H9 (cell line): Measurements from ENCODE around the gene CEACAM16. TPM values are rescaled to one million over a fixed set of nuclear protein-coding genes. Genes with fewer than 3 reads are reported as not detected.

Experiments
- DNase-seq: peaks from one replicate; pipeline ENCODE4 v3.0.0-alpha.2; 2017
- H2AFZ ChIP-seq: one replicate; pipeline ENCODE4 v1.6.1; 2013; ENCODE audit warnings: mild to moderate bottlenecking, low read length, control low read depth, moderate library complexity
- H2AK5ac ChIP-seq: 2 replicates; pipeline ENCODE4 v1.6.1; 2013; ENCODE audit warnings: low read length, control low read depth, mixed read lengths; ENCODE audit not compliant: insufficient read length
- H2BK120ac ChIP-seq: one replicate; pipeline ENCODE4 v1.6.1; 2013; ENCODE audit warnings: low read depth, mild to moderate bottlenecking, low read length, control low read depth, inconsistent platforms; ENCODE audit not compliant: poor library complexity, severe bottlenecking
- H2BK12ac ChIP-seq: 2 replicates; pipeline ENCODE4 v1.6.1; 2013; ENCODE audit warnings: low read length, control low read depth, mixed read lengths, low read depth; ENCODE audit not compliant: insufficient read length
- H2BK15ac ChIP-seq: 2 replicates; pipeline ENCODE4 v1.6.1; 2013; ENCODE audit warnings: low read depth, low read length, control low read depth
- H2BK20ac ChIP-seq: one replicate; pipeline ENCODE4 v1.6.1; 2013; ENCODE audit warnings: low read depth, mild to moderate bottlenecking, low read length, control low read depth, inconsistent platforms; ENCODE audit not compliant: poor library complexity, severe bottlenecking
- H2BK5ac ChIP-seq: 2 replicates; pipeline ENCODE4 v1.6.1; 2013; ENCODE audit warnings: low read length, control low read depth, mixed read lengths; ENCODE audit not compliant: insufficient read length
- H3K14ac ChIP-seq: 2 replicates; pipeline ENCODE4 v1.6.1; 2013; ENCODE audit warnings: low read length, control low read depth; ENCODE audit not compliant: insufficient read depth
- H3K18ac ChIP-seq: 2 replicates; pipeline ENCODE4 v1.6.1; 2013; ENCODE audit warnings: low read depth, mild to moderate bottlenecking, mixed read lengths, low read length, control low read depth; ENCODE audit not compliant: insufficient read length
- H3K23ac ChIP-seq: 2 replicates; pipeline ENCODE4 v1.6.1; 2013; ENCODE audit warnings: low read length, control low read depth, mixed read lengths, low read depth; ENCODE audit not compliant: insufficient read length
- H3K23me2 ChIP-seq: 2 replicates; pipeline ENCODE4 v1.6.1; 2013; ENCODE audit warnings: low read depth, mild to moderate bottlenecking, mixed read lengths, low read length, control low read depth; ENCODE audit not compliant: insufficient read length, poor library complexity, severe bottlenecking
- H3K27ac ChIP-seq: 2 replicates; pipeline ENCODE4 v1.5.1; 2013; ENCODE audit warnings: low read length, control low read depth, mixed read lengths, low read depth; ENCODE audit not compliant: insufficient read length
- H3K27me3 ChIP-seq: 2 replicates; pipeline ENCODE4 v1.6.1; 2013; ENCODE audit warnings: low read length, control low read depth, inconsistent platforms; ENCODE audit not compliant: insufficient read depth
- H3K4ac ChIP-seq: 2 replicates; pipeline ENCODE4 v1.6.1; 2013; ENCODE audit warnings: low read depth, mild to moderate bottlenecking, control low read depth, inconsistent platforms, low read length, moderate library complexity
- H3K4me1 ChIP-seq: 2 replicates; pipeline ENCODE4 v1.6.1; 2013; ENCODE audit warnings: low read length, control low read depth, inconsistent platforms; ENCODE audit not compliant: insufficient read depth
- H3K4me2 ChIP-seq: 2 replicates; pipeline ENCODE4 v1.6.1; 2013; ENCODE audit warnings: low read length, control low read depth, mixed read lengths; ENCODE audit not compliant: insufficient read length, insufficient read depth
- H3K56ac ChIP-seq: 2 replicates; pipeline ENCODE4 v1.6.1; 2013; ENCODE audit warnings: low read depth, mild to moderate bottlenecking, mixed read lengths, low read length, control low read depth; ENCODE audit not compliant: insufficient read length
- H3K79me1 ChIP-seq: 2 replicates; pipeline ENCODE4 v1.6.1; 2013; ENCODE audit warnings: low read depth, mild to moderate bottlenecking, moderate library complexity, low read length, control low read depth, inconsistent platforms; ENCODE audit not compliant: insufficient read depth, poor library complexity, severe bottlenecking
- H3K79me2 ChIP-seq: 2 replicates; pipeline ENCODE4 v1.6.1; 2013; ENCODE audit warnings: low read length, control low read depth, inconsistent platforms; ENCODE audit not compliant: insufficient read depth
- H3K9ac ChIP-seq: 2 replicates; pipeline ENCODE4 v1.6.1; 2013; ENCODE audit warnings: low read length, control low read depth, mixed read lengths; ENCODE audit not compliant: insufficient read length; ENCODE audit errors: extremely low read depth
- H3K9me3 ChIP-seq: one replicate; pipeline ENCODE4 v1.6.1; 2013; ENCODE audit warnings: low read depth, low read length, inconsistent platforms; ENCODE audit not compliant: control insufficient read depth
- H3T11ph ChIP-seq: one replicate; pipeline ENCODE4 v1.6.1; 2013; ENCODE audit warnings: mild to moderate bottlenecking, low read length, control low read depth, inconsistent platforms
- H4K20me1 ChIP-seq: one replicate; pipeline ENCODE4 v1.6.1; 2013; ENCODE audit not compliant: control insufficient read depth, insufficient read length, insufficient read depth
- H4K5ac ChIP-seq: 2 replicates; pipeline ENCODE4 v1.6.1; 2013; ENCODE audit warnings: low read depth, mild to moderate bottlenecking, mixed read lengths, low read length, control low read depth; ENCODE audit not compliant: insufficient read length
- H4K8ac ChIP-seq: replicated peaks from 2 replicates; pipeline ENCODE4 v1.6.1; 2013; ENCODE audit warnings: low read length, control low read depth, mixed read lengths, low read depth; ENCODE audit not compliant: insufficient read length
- H4K91ac ChIP-seq: 2 replicates; pipeline ENCODE4 v1.6.1; 2013; ENCODE audit warnings: low read depth, mild to moderate bottlenecking, moderate library complexity, mixed read lengths, low read length, control low read depth; ENCODE audit not compliant: insufficient read length
- H3K27ac Mint-ChIP-seq, 3 experiments: 2 replicates in 2 of 3; 3 replicates in 1 of 3; pipeline ENCODE4 v1.8.0; 2020 to 2021; ENCODE audit warnings: mixed read lengths in 3 of 3, mild to moderate bottlenecking in 1 of 3, moderate library complexity in 1 of 3
- H3K27me3 Mint-ChIP-seq: 2 replicates; pipeline ENCODE4 v1.8.0; 2021; ENCODE audit warnings: low read depth, mild to moderate bottlenecking, moderate library complexity, mixed read lengths
- H3K36me3 Mint-ChIP-seq, 3 experiments: 2 replicates in 2 of 3; 3 replicates in 1 of 3; pipeline ENCODE4 v1.8.0; 2020 to 2021; ENCODE audit warnings: low read depth in 3 of 3, mixed read lengths in 3 of 3; ENCODE audit not compliant: insufficient read depth in 1 of 3
- H3K4me1 Mint-ChIP-seq, 2 experiments: 2 replicates each; pipeline ENCODE4 v1.8.0; 2020; ENCODE audit warnings: mixed read lengths in 2 of 2
- H3K4me3 Mint-ChIP-seq, 2 experiments: 2 replicates in 1 of 2; 3 replicates in 1 of 2; pipeline ENCODE4 v1.8.0; 2020 to 2021; ENCODE audit warnings: mild to moderate bottlenecking in 2 of 2, mixed read lengths in 2 of 2, moderate library complexity in 1 of 2
- H3K9me3 Mint-ChIP-seq, 2 experiments: 2 replicates in 1 of 2; 3 replicates in 1 of 2; pipeline ENCODE4 v1.8.0; 2020; ENCODE audit warnings: mild to moderate bottlenecking in 2 of 2, mixed read lengths in 2 of 2, moderate library complexity in 1 of 2
- CTCF ChIP-seq: fragments of 200-600 bp; sonication (generic); conservative IDR thresholded peaks from 3 replicates; pipeline ENCODE4 v1.8.0; 2021; ENCODE audit warnings: antibody characterized with exemption, mild to moderate bottlenecking
- WGBS: extraction: QIAGEN DNeasy Blood & Tissue Kit; methylation state at CpG from one replicate; pipeline ENCODE4 v1.1.7; 2013; ENCODE audit warnings: missing lambda C conversion rate, low lambda C conversion rate, mixed read lengths; ENCODE audit not compliant: insufficient read length; ENCODE audit errors: extremely low coverage; 5-methylcytosine and 5-hydroxymethylcytosine counted together
- total RNA-seq: library from RNA; stranded (reverse); gene quantifications from 2 replicates; pipeline ENCODE4 v1.2.1, GENCODE V29; 2021

CEACAM16 gene
- total RNA-seq, 1 experiment from 2014 or later: not detected

GRCh38 chr19:44660081-44660480 is 38.9 kb upstream of the CEACAM16 start:
- no peak overlapping the region for H2BK120ac ChIP-seq
- H3T11ph ChIP-seq: no peak overlapping the region
- no peaks in the 10 kb centered on the region for H3K27me3 ChIP-seq
- H3K9ac ChIP-seq: no peak overlapping the region
- H3K27ac Mint-ChIP-seq: no peak overlapping the region
- H2AFZ ChIP-seq: no peak overlapping the region
- H4K20me1 ChIP-seq: no peaks in the 10 kb centered on the region
- H3K4me1 Mint-ChIP-seq: peaks cover 2 to 5% of the 10 kb centered on the region in 2 experiments; a peak in 2 of 4 replicates
- no peak overlapping the region for H2BK15ac ChIP-seq
- H4K5ac ChIP-seq: no peak overlapping the region
- no peak overlapping the region for H2AK5ac ChIP-seq
- no peak overlapping the region for H3K18ac ChIP-seq
- no peak overlapping the region for H3K56ac ChIP-seq
- no peak overlapping the region for H2BK5ac ChIP-seq
- TF ChIP-seq CTCF: no peak
- H3K4me3 Mint-ChIP-seq: no peak overlapping the region
- H3K27me3 Mint-ChIP-seq: no peaks in the 10 kb centered on the region
- no peaks in the 10 kb centered on the region for H3K79me2 ChIP-seq
- no peak overlapping the region for H2BK20ac ChIP-seq
- no peaks in the 10 kb centered on the region for H3K4me1 ChIP-seq
- no peaks in the 10 kb centered on the region for H3K79me1 ChIP-seq
- H3K4me2 ChIP-seq: no peak overlapping the region
- H3K36me3 Mint-ChIP-seq: peaks cover 33 to 73% (median 51%) of the 10 kb centered on the region in 3 experiments
- no CpG with 5 or more reads among the region's 4 CpGs for WGBS
- H3K9me3 Mint-ChIP-seq: peaks cover 2 to 4% of the 10 kb centered on the region in 2 experiments; a peak in 2 of 5 replicates
- no peaks in the 10 kb centered on the region for H3K23me2 ChIP-seq
- DNase-seq: no peak
- no peak overlapping the region for H3K4ac ChIP-seq
- H4K8ac ChIP-seq: no peak overlapping the region
- no peak overlapping the region for H2BK12ac ChIP-seq
- H3K23ac ChIP-seq: no peak overlapping the region
- H3K14ac ChIP-seq: no peak overlapping the region
- no peak overlapping the region for H4K91ac ChIP-seq
- no peak overlapping the region for H3K27ac ChIP-seq
- no peaks in the 10 kb centered on the region for H3K9me3 ChIP-seq
